Stimulated activated memory B cell treated with anti-CD40 and anti-IgM and Interleukin-4, amounts not matched to agents 10 μg/mL and 1 μg/mL and 100 μg/mL, for 72 hours (primary cell): ENCODE measurements around the gene ESR2.
"Not testable (repeated sequence)": the region's sequence is repeated elsewhere in the genome, so short reads cannot be mapped to it uniquely, and the experiment has no call there.

Source experiments
- ATAC-seq: fragments of 150-1000 bp; cut with Tn5 transposase; 2 replicates; pipeline ENCODE4 v1.10.0; 2021
- H3K27ac Mint-ChIP-seq: one replicate; pipeline ENCODE4 v1.8.0; 2022; ENCODE audit warnings: mild to moderate bottlenecking, mixed read lengths
- H3K27me3 Mint-ChIP-seq: one replicate; pipeline ENCODE4 v1.8.0; 2022; ENCODE audit warnings: mixed read lengths
- H3K36me3 Mint-ChIP-seq: one replicate; pipeline ENCODE4 v1.8.0; 2022; ENCODE audit warnings: mixed read lengths
- H3K4me1 Mint-ChIP-seq: one replicate; pipeline ENCODE4 v1.8.0; 2022; ENCODE audit warnings: mixed read lengths
- H3K4me3 Mint-ChIP-seq: one replicate; pipeline ENCODE4 v1.8.0; 2022; ENCODE audit warnings: mild to moderate bottlenecking, moderate library complexity, mixed read lengths
- H3K9me3 Mint-ChIP-seq: one replicate; pipeline ENCODE4 v1.8.0; 2022; ENCODE audit warnings: mixed read lengths

ESR2 gene

DNA sequence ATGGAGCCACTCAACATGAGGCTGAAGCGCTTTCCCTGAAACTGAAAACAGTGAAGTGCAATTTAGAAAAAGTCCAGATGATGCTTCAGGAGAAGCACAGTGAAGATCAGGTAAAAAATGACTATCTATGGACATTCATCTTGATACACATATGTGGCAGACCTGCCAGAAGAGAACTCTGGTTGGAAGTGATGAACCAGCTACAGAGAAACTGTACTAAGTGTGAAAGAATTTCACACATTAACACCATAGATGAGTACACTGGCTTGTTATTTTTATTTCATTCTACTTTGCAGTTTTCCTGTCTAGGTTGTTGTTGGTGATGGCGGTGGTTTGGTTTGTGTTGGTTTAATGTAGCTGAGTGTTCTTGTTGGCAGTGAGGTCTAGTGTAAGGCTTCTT lies 174.7 kb downstream of the ESR2 start:
- no peaks in the 10 kb centered on the region for H3K4me1 Mint-ChIP-seq
- H3K9me3 Mint-ChIP-seq = no peaks in the 10 kb centered on the region
- peaks cover 17% of the 10 kb centered on the region for H3K36me3 Mint-ChIP-seq
- H3K27me3 Mint-ChIP-seq = no peaks in the 10 kb centered on the region
- no peak overlapping the region for H3K27ac Mint-ChIP-seq
- no peak for ATAC-seq
- H3K4me3 Mint-ChIP-seq = no peak overlapping the region

DNA sequence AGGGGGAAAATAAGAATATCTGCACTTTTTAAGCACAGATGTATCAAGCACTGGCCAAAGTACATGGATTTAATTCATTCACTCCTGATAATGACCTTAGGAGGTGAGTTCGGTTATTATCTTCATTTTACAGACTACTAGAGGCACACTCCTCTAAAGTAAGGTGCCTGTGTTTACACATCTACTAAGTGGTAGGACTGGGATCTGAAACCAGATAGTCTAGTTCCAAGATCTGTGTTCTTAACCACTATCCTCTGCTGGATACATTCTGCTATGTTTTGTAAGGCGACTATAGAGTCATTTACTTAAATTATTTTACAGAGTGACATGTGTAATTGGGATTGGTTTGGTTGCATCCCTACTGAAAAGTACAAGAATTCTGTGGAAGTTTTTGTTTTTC lies 175.3 kb downstream of the ESR2 start:
- ATAC-seq = no peak
- Mint-ChIP-seq H3K4me1 (no peaks in the 10 kb centered on the region), H3K4me3 (no peak overlapping the region), H3K9me3 (no peaks in the 10 kb centered on the region), H3K36me3 (peaks cover 17% of the 10 kb centered on the region), H3K27ac (no peak overlapping the region), H3K27me3 (no peaks in the 10 kb centered on the region)

DNA sequence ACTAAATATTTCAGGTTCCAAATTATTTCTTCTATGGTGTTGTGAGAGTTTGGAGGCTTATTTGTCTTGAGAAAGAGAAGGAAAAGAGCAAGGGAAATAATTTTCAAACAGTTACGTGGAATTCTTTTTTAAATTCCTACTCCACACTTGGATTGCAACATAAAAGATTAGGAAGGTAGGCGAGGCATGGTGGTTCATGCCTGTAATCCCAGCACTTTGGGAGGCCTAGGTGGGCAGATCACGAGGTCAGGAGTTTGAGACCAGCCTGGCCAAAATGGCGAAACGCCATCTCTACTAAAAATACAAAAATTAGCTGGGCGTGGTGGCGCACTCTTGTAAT lies 175.8 kb downstream of the ESR2 start:
- not testable (repeated sequence) for H3K27ac Mint-ChIP-seq, H3K4me1 Mint-ChIP-seq, H3K9me3 Mint-ChIP-seq, H3K4me3 Mint-ChIP-seq, ATAC-seq, H3K27me3 Mint-ChIP-seq
- peaks cover 14% of the 10 kb centered on the region for H3K36me3 Mint-ChIP-seq

DNA sequence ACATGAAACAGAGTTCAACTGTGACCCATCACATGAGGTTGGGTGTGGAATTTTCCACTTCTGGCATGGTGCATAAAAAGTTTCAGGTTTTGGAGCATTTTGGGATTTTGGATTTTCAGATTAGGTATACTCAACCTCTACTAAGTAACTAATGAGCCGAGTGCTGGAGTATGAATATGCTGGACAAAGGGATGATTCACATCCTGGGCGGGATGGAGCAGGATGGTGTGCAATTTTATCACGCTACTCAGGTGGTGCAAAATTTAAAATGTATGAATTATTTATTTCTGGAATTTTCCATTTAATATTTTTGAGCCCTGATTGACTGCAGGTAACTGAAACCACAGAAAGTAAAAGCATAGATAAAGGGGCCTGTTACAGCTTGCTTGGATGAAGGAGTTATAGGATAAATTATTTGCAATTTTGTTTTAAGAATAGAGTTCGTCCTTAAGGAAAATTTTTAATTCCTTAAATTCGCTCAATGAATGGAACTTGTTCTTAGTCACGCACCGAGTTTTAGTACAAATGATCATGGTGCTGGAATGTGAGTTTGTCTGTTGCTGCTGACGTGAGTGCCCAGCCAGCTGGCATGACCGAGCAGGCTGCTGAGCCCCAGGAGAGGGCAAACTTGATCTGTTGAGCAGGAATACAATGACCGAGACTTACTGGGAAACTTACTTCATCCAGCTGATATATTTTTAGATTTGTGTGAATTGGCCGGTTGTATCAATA lies 176.3 kb downstream of the ESR2 start:
- no peak overlapping the region for H3K4me3 Mint-ChIP-seq
- H3K9me3 Mint-ChIP-seq = no peaks in the 10 kb centered on the region
- ATAC-seq = no peak
- H3K27me3 Mint-ChIP-seq = no peaks in the 10 kb centered on the region
- no peaks in the 10 kb centered on the region for H3K4me1 Mint-ChIP-seq
- no peak overlapping the region for H3K27ac Mint-ChIP-seq
- H3K36me3 Mint-ChIP-seq = peaks cover 10% of the 10 kb centered on the region

DNA sequence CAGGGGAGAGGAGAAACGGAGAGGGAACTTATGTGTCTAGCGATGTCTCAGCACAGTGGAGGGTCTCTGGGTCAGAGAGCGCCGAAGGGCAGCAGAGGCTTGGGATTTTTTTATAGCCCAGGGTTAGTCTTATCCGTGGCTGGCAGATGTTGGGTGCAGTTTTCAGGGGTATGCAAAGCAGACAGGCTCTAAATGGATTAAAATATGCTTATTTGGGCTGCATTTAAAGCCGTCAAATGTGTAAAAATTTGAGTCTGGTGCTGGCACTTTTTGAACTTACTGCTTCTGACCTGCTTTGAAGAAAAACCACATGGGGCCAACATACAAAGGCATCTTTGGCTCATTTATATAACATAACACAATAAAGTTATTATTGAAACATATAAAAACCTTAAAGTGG lies 178.8 kb downstream of the ESR2 start:
- peaks cover 5% of the 10 kb centered on the region for H3K36me3 Mint-ChIP-seq
- no peaks in the 10 kb centered on the region for H3K9me3 Mint-ChIP-seq
- no peaks in the 10 kb centered on the region for H3K4me1 Mint-ChIP-seq
- H3K27me3 Mint-ChIP-seq = no peaks in the 10 kb centered on the region
- ATAC-seq = no peak
- no peak overlapping the region for H3K4me3 Mint-ChIP-seq
- H3K27ac Mint-ChIP-seq = no peak overlapping the region

DNA sequence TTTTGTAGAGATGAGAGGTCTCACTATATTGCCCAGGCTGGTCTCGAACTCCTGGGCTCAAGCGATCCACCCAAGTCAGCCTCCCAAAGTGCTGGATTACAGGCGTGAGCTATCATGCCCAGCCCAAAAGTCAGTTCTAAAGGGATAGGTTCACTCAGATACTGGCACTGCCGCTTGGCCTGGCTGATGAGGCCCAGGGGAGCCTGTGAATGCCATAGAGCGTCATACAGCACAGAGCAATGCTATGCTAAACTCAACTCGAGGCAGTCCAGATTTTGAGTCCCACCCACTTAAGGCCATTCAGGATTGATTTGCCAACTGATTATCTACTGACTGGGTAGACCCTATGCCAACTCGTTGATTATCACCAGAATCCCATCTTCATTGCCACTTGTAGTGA lies 179.4 kb downstream of the ESR2 start:
- no peaks in the 10 kb centered on the region for H3K4me1 Mint-ChIP-seq
- H3K36me3 Mint-ChIP-seq = peaks cover 5% of the 10 kb centered on the region
- H3K27ac Mint-ChIP-seq = no peak overlapping the region
- no peak for ATAC-seq
- no peak overlapping the region for H3K4me3 Mint-ChIP-seq
- no peaks in the 10 kb centered on the region for H3K9me3 Mint-ChIP-seq
- no peaks in the 10 kb centered on the region for H3K27me3 Mint-ChIP-seq

DNA sequence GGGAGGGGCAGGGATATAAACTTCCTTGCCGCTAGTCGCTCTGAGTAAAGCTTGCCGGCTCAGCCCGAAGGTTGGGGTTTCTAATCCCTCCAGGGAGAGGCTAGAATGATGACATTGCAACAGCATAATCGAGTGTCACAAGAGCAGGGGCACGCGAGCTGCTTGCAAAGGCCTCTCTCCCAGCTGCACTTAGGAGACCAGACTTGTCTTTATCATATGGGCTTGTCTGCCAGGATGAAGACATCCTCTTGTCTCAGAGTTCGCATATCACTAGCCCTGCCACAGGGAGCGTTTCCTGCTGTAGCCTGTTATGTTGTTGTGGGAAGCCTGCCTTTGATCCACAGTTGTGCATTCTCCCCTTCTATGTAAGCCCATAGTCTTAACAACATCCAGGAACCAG lies 180.0 kb downstream of the ESR2 start:
- ATAC-seq = no peak
- Mint-ChIP-seq H3K4me3 (no peak overlapping the region), H3K27ac (no peak overlapping the region), H3K4me1 (no peaks in the 10 kb centered on the region), H3K36me3 (peaks cover 5% of the 10 kb centered on the region), H3K27me3 (no peaks in the 10 kb centered on the region), H3K9me3 (no peaks in the 10 kb centered on the region)

DNA sequence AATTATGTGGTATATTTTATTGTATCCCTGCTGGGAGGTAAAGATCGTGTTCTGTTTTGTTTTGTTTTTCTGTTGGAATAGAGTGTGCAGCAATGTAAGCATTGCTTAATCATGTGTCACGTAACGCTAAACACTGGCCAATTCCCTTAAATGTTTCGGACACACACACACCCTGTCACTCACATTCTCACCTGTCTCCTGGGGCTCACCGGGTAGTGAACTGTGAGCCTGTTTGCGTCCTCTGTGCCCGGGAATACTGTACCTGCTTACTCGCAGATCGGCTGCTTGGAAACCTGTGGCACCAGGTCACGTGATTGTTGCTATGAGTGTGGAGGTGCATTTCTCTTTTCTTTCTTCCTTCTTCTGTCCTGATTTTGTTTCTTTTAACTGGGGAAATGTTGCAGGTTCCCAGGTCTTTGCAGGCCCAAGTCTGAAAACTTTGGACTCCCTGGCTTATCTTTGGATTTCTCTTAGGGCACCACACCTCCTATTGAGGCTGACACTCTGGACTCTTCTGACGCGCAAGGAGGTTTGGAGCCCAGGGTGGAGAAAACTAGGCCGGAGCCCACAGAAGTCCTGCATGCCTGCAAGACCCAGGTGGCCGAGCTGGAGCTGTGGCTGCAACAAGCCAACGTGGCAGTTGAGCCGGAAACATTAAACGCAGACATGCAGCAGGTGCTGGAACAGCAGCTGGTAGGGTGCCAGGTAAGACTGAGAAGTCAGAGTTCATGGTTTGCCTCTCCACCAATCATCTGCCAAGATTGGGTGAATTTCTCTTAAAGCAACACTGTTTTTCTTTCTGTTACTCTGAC lies 181.1 kb downstream of the ESR2 start:
- Mint-ChIP-seq H3K4me3 (no peak overlapping the region), H3K36me3 (peaks cover 5% of the 10 kb centered on the region), H3K27ac (no peak overlapping the region), H3K4me1 (no peaks in the 10 kb centered on the region), H3K9me3 (no peaks in the 10 kb centered on the region), H3K27me3 (no peaks in the 10 kb centered on the region)
- ATAC-seq = no peak

DNA sequence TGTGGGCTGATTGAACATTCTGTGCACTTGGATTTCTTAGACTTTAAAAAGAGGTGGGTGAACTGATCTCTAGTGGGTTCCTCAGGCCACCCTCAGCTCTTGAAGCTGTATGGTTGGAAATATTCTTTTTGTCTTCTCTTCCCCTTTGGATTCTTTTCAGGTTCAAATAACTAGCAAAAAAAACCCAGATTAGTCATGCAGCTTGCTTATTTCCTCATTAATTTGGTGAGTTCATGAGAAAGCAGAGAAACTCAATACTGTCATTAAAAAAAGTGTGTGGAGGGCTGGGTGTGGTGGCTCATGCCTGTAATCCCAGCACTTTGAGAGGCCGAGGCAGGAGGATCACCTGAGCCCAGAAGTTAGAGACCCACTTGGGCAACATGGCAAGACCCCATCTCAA lies 183.4 kb downstream of the ESR2 start:
- ATAC-seq = no peak
- no peak overlapping the region for H3K27ac Mint-ChIP-seq
- H3K36me3 Mint-ChIP-seq = peaks cover 9% of the 10 kb centered on the region
- no peaks in the 10 kb centered on the region for H3K9me3 Mint-ChIP-seq
- no peaks in the 10 kb centered on the region for H3K27me3 Mint-ChIP-seq
- no peak overlapping the region for H3K4me3 Mint-ChIP-seq
- H3K4me1 Mint-ChIP-seq = no peaks in the 10 kb centered on the region

DNA sequence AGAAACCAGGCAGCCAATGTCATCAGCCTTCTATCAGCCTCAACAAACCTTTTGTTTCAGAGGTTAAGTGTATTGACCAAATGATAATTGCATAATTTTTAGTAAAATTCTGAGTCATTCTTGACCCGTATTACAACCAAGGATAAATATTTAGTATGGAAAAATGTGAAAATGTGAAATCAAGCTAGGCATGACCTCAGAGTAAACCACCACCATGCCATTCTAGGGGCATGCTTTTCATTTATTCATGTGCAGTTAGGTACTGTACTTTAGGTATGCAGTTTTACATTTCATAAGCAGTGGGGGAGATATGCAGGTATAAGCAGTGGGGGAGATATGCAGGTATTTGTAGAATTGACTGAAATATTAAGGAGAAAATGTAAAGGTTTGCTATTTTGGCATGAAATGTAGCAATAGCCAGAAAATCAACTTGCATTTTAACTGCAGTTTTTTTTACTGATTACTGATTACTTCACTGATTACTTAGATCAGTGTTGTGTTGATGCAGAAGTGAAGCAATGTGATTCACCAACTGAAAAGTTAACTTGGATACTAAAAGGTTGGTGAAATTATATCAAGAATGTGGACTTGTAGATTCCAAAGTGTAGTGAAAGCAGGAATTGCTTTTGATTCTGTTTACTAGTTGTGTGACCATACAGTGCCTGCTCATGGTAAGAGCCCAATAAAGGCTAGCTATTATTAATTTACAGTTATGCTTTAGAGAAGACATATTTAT lies 184.2 kb downstream of the ESR2 start:
- Mint-ChIP-seq H3K4me3 (no peak overlapping the region), H3K36me3 (peaks cover 5% of the 10 kb centered on the region), H3K9me3 (no peaks in the 10 kb centered on the region), H3K4me1 (no peaks in the 10 kb centered on the region), H3K27ac (no peak overlapping the region), H3K27me3 (no peaks in the 10 kb centered on the region)
- ATAC-seq = no peak

DNA sequence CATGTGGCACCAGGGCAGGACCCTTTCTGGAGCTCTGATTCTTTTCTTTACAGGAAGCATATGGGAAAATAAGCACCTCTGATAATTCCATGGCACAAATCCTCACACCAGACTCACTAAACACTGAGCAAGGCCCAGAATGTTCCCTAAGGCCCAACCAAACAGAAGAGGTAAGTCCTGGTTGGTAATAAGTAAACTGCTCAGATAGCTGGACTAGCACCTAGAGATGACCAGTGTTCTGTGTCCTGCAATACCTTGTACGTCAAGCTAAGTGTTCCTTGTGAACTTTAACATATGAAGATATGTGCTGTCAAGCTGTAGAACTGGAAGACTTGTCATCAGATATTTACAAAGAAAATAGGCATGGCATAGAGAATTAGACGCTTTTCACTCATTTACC lies 186.7 kb downstream of the ESR2 start:
- no peak overlapping the region for H3K4me3 Mint-ChIP-seq
- no peaks in the 10 kb centered on the region for H3K27me3 Mint-ChIP-seq
- ATAC-seq = no peak
- no peaks in the 10 kb centered on the region for H3K9me3 Mint-ChIP-seq
- no peaks in the 10 kb centered on the region for H3K4me1 Mint-ChIP-seq
- H3K36me3 Mint-ChIP-seq = peaks cover 19% of the 10 kb centered on the region
- no peak overlapping the region for H3K27ac Mint-ChIP-seq

DNA sequence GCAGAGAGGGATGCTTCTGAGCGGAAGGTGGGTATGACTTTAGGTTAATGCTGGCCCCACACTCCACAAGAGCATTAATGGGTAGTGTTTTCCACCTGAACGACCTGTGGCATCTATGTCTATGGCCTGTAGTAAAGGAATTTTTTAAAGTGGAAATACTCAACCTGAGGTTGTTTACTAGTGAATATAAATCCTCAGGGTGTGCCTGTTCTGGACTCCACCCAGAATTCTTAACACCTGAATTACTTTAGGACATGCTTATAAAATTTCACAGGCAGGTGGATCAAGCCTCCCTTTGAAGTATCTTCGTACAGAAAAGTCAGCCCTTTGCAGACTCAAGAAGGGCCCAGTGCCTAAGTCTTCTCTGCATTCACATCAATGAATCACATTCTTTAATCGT lies 196.1 kb downstream of the ESR2 start:
- Mint-ChIP-seq H3K9me3 (no peaks in the 10 kb centered on the region), H3K4me3 (no peak overlapping the region), H3K27ac (no peak overlapping the region), H3K4me1 (peaks cover 6% of the 10 kb centered on the region), H3K27me3 (no peaks in the 10 kb centered on the region), H3K36me3 (peaks cover 29% of the 10 kb centered on the region)
- no peak for ATAC-seq

DNA sequence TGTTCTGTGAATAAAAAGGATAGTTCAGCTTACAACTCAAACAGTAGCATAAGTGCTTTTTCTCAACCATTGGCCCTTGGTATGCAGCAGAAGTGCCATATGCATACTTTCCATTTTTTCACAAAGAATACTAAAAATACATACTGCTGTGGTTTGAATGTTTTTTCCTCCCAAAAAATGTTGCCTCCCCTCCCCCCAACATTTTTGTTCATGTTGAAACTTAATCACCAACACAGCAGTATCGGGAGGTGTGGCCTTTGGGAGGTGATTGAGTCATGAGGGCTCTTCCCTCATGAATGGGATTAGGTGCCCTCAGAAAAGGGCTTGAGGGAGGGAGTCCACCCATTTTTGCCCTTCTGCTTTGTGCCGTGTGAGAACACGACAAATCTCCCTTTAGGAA lies 198.6 kb downstream of the ESR2 start:
- Mint-ChIP-seq H3K4me3 (no peak overlapping the region), H3K4me1 (peaks cover 2% of the 10 kb centered on the region), H3K9me3 (no peaks in the 10 kb centered on the region), H3K27ac (no peak overlapping the region), H3K27me3 (no peaks in the 10 kb centered on the region), H3K36me3 (peaks cover 20% of the 10 kb centered on the region)
- no peak for ATAC-seq

DNA sequence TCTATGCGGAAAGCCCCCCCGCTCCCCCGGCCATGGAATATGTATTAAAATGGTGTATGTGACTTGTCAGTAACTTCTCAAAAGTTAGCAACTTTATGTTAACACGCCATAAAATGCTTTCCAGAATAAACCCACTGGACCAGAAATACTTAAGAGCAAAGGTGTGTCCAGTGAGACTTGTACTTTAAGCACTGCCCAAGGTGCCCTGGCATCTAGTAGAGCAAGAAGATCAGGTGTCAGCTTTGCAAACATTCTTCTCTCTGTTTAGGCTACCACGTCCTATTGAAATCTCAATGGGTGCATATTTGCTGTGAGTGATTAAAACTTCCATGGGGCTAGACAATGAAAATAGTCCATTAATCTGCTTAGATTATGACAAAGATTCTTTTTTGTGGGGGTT lies 201.2 kb downstream of the ESR2 start:
- Mint-ChIP-seq H3K4me3 (no peak overlapping the region), H3K36me3 (peaks cover 7% of the 10 kb centered on the region), H3K4me1 (no peaks in the 10 kb centered on the region), H3K27me3 (no peaks in the 10 kb centered on the region), H3K27ac (no peak overlapping the region), H3K9me3 (no peaks in the 10 kb centered on the region)
- no peak for ATAC-seq

DNA sequence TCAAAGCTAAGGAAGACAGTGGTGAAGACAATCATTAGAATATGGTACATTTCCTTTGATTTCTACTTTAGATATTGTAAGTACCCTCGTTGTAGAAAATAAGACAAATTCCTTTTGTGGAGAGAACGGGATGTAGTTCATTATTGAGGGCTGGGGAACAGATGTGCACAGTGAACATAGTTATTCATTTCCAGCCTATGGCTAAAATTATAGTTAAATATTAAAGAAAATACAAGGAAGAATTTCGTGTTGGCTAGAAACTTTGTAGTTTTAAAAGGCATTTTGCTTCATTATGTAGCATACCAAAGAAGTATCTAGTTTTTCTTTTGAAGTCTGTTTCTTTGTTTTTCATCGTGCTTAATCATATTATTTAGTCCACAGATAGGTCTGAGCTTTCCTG lies 201.8 kb downstream of the ESR2 start:
- Mint-ChIP-seq H3K4me1 (no peaks in the 10 kb centered on the region), H3K9me3 (no peaks in the 10 kb centered on the region), H3K4me3 (no peak overlapping the region), H3K27ac (no peak overlapping the region), H3K36me3 (peaks cover 4% of the 10 kb centered on the region), H3K27me3 (no peaks in the 10 kb centered on the region)
- ATAC-seq = no peak

DNA sequence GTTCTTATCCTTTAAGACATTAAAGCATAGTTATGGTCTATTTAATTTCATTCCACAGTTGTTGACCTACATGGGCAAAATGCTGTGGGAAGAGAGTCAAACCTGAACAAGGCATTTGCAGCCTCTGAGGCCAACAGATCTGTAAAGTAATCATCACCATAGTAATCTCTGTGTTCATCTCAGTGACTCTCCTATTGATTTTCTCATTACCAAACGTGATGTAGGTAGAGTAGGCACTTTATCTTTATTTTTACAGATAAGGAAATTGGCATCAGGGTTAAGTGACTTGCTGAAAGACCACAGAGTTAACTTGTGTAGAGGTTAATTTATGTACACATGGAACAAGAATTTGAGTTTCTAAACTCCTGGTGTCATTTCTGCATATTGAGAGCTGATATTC lies 203.0 kb downstream of the ESR2 start:
- Mint-ChIP-seq H3K27me3 (no peaks in the 10 kb centered on the region), H3K27ac (no peak overlapping the region), H3K4me3 (no peak overlapping the region), H3K9me3 (no peaks in the 10 kb centered on the region), H3K4me1 (no peaks in the 10 kb centered on the region), H3K36me3 (peaks cover 4% of the 10 kb centered on the region)
- ATAC-seq = no peak
